T-cell (primary cell): Measurements from ENCODE around the gene CFAP57. TPM values are rescaled to one million over a fixed set of nuclear protein-coding genes. Genes with fewer than 3 reads are reported as not detected.

Experiments
- ATAC-seq, 4 experiments: fragments of 200-7000 bp in 3 of 4; fragments of 150-1000 bp in 1 of 4; cut with Tn5 transposase; replicated peaks in 1 of 4; 1 replicate in 3 of 4; 2 replicates in 1 of 4; pipeline ENCODE4 v1.10.0; 2021; ENCODE audit warnings: moderate library complexity in 3 of 4, mild to moderate bottlenecking in 2 of 4, moderate number of reproducible peaks in 1 of 4
- CTCF ChIA-PET, 2 donors: fragments of 300-600 bp; sonication (Branson Sonifier 250); formaldehyde crosslinking; loops; one replicate each; lab custom pipeline; 2022; ENCODE audit warnings: antibody characterized with exemption in 2 of 2; lab: Charles Lee
- POLR2A ChIA-PET, 2 donors: fragments of 300-600 bp; sonication (Branson Sonifier 250); formaldehyde crosslinking; loops; one replicate each; lab custom pipeline; 2022; ENCODE audit warnings: antibody characterized with exemption in 2 of 2; lab: Charles Lee
- DNase-seq, 35 experiments: peaks; one replicate each; pipeline versions ENCODE4 v3.0.0 to v3.0.0-alpha.2; 2013 to 2023
- H3K27ac ChIP-seq: one replicate; pipeline ENCODE4 v1.5.1; 2013; ENCODE audit warnings: low read length
- H3K27me3 ChIP-seq, 2 experiments: replicated peaks in 1 of 2; 1 replicate in 1 of 2; 2 replicates in 1 of 2; pipeline versions ENCODE4 v1.6.1 to v1.7.0; 2013; ENCODE audit warnings: low read length in 1 of 2, mixed read lengths in 1 of 2; ENCODE audit not compliant: control insufficient read depth in 2 of 2, insufficient read depth in 2 of 2; ENCODE audit errors: extremely low read depth in 1 of 2
- H3K36me3 ChIP-seq, 2 donors: 1 replicate in 1 of 2; 2 replicates in 1 of 2; pipeline versions ENCODE4 v1.6.1 to v1.7.0; 2013; ENCODE audit warnings: low read length in 1 of 2; ENCODE audit not compliant: control insufficient read depth in 2 of 2, insufficient read depth in 1 of 2; ENCODE audit errors: extremely low read depth in 1 of 2
- H3K4me1 ChIP-seq, 2 experiments: 1 replicate in 1 of 2; 2 replicates in 1 of 2; pipeline versions ENCODE4 v1.6.1 to v1.7.0; 2013; ENCODE audit warnings: low read length in 2 of 2, mixed read lengths in 1 of 2; ENCODE audit not compliant: insufficient read depth in 2 of 2, control insufficient read depth in 1 of 2; ENCODE audit errors: extremely low read depth in 1 of 2
- H3K4me3 ChIP-seq, 2 donors: 1 replicate in 1 of 2; 2 replicates in 1 of 2; pipeline versions ENCODE4 v1.5.1 to v1.7.0; 2013; ENCODE audit warnings: mild to moderate bottlenecking in 2 of 2, low read length in 1 of 2, moderate library complexity in 1 of 2; ENCODE audit not compliant: control insufficient read depth in 1 of 2; ENCODE audit errors: extremely low read depth in 1 of 2
- H3K9me3 ChIP-seq: 2 replicates; pipeline ENCODE4 v1.7.0; 2013
- H3K27ac Mint-ChIP-seq, 2 donors: one replicate each; pipeline ENCODE4 v1.8.0; 2020 to 2021; ENCODE audit warnings: mild to moderate bottlenecking in 2 of 2, mixed read lengths in 2 of 2
- H3K27me3 Mint-ChIP-seq, 2 donors: one replicate each; pipeline ENCODE4 v1.8.0; 2021 to 2022; ENCODE audit warnings: mixed read lengths in 2 of 2
- H3K36me3 Mint-ChIP-seq: one replicate; pipeline ENCODE4 v1.8.0; 2021; ENCODE audit warnings: mixed read lengths
- H3K4me1 Mint-ChIP-seq, 3 donors: one replicate each; pipeline ENCODE4 v1.8.0; 2020 to 2022; ENCODE audit warnings: mixed read lengths in 3 of 3, mild to moderate bottlenecking in 1 of 3
- H3K4me3 Mint-ChIP-seq, 3 donors: one replicate each; pipeline ENCODE4 v1.8.0; 2020 to 2022; ENCODE audit warnings: mild to moderate bottlenecking in 3 of 3, mixed read lengths in 3 of 3, moderate library complexity in 3 of 3
- H3K9me3 Mint-ChIP-seq, 3 donors: one replicate each; pipeline ENCODE4 v1.8.0; 2020 to 2022; ENCODE audit warnings: mixed read lengths in 3 of 3
- WGBS: methylation state at CpG from one replicate; pipeline ENCODE4 v1.1.5; 2013; ENCODE audit warnings: missing lambda C conversion rate; ENCODE audit not compliant: insufficient coverage; 5-methylcytosine and 5-hydroxymethylcytosine counted together
- total RNA-seq, 35 experiments: library from RNA in 6 of 35; stranded (reverse) in 6 of 35; fragments of 120-200 nt in 1 of 35; gene quantifications; one replicate each; pipeline versions ENCODE4 v1.2.1 to v1.2.4 and lab custom pipeline; 2013 to 2026

Gene CFAP57
- total RNA-seq, 5 donors from 2014 or later (not counting 1 experiment from before 2014, with no cell fraction given), result 0.07 TPM; not detected in 4

- no peak overlapping the region for H3K27ac Mint-ChIP-seq
- H3K27me3 Mint-ChIP-seq, result peaks cover 2 to 4% of the 10 kb centered on the region in 2 donors
- Histone ChIP-seq H3K9me3 (no peaks in the 10 kb centered on the region), H3K27me3 (peaks cover 0 to 5% of the 10 kb centered on the region in 2 experiments), H3K27ac (no peak overlapping the region), H3K36me3 (no peaks in the 10 kb centered on the region), H3K4me3 (no peak overlapping the region), H3K4me1 (no peaks in the 10 kb centered on the region)
- DNase-seq, result no peak
- ATAC-seq, result no peak
- 83% methylated on average over 2 of the region's 3 CpGs for WGBS
- no peaks in the 10 kb centered on the region for H3K9me3 Mint-ChIP-seq
- no peaks in the 10 kb centered on the region for H3K4me1 Mint-ChIP-seq
- H3K4me3 Mint-ChIP-seq, result no peak overlapping the region
- no peaks in the 10 kb centered on the region for H3K36me3 Mint-ChIP-seq
- CTCF ChIA-PET, result no interaction called here
- POLR2A ChIA-PET, result no interaction called here
Observed at GRCh38 chr1:43184388-43184787, 12.3 kb downstream of the CFAP57 start.

- Histone ChIP-seq H3K36me3 (no peaks in the 10 kb centered on the region), H3K27ac (no peak overlapping the region), H3K4me3 (no peak overlapping the region), H3K27me3 (peaks cover 0 to 5% of the 10 kb centered on the region in 2 experiments), H3K9me3 (no peaks in the 10 kb centered on the region), H3K4me1 (no peaks in the 10 kb centered on the region)
- ChIA-PET POLR2A (no interaction called here), CTCF (no interaction called here)
- DNase-seq, result no peak
- Mint-ChIP-seq H3K4me1 (no peaks in the 10 kb centered on the region), H3K36me3 (no peaks in the 10 kb centered on the region), H3K9me3 (no peaks in the 10 kb centered on the region), H3K27ac (no peak overlapping the region), H3K4me3 (no peak overlapping the region), H3K27me3 (peaks cover 2 to 4% of the 10 kb centered on the region in 2 donors)
- 96% methylated on average over 3 of the region's 3 CpGs for WGBS
- ATAC-seq, result no peak
Observed at GRCh38 chr1:43184995-43185394, 12.9 kb downstream of the CFAP57 start.

GRCh38 chr1:43188106-43188505 is 16.0 kb downstream of the CFAP57 start:
- DNase-seq (no peak), ATAC-seq (no peak)
- H3K4me3 Mint-ChIP-seq, result no peak overlapping the region
- Histone ChIP-seq H3K36me3 (no peaks in the 10 kb centered on the region), H3K9me3 (no peaks in the 10 kb centered on the region), H3K27ac (no peak overlapping the region), H3K4me3 (no peak overlapping the region), H3K27me3 (peaks cover 0 to 3% of the 10 kb centered on the region in 2 experiments), H3K4me1 (no peaks in the 10 kb centered on the region)
- peaks cover 0 to 5% (median 0%) of the 10 kb centered on the region in 3 donors for H3K9me3 Mint-ChIP-seq
- no CpG with 5 or more reads among the region's 1 CpG for WGBS
- H3K27ac Mint-ChIP-seq, result no peak overlapping the region
- no peaks in the 10 kb centered on the region for H3K36me3 Mint-ChIP-seq
- ChIA-PET POLR2A (no interaction called here), CTCF (no interaction called here)
- peaks cover 4 to 11% of the 10 kb centered on the region in 2 donors for H3K27me3 Mint-ChIP-seq
- H3K4me1 Mint-ChIP-seq, result no peaks in the 10 kb centered on the region

GRCh38 chr1:43194509-43194908 is 22.4 kb downstream of the CFAP57 start:
- H3K9me3 ChIP-seq, result peaks cover 2% of the 10 kb centered on the region
- no peak for ATAC-seq
- H3K27ac ChIP-seq, result no peak overlapping the region
- H3K9me3 Mint-ChIP-seq, result peaks cover 5 to 7% (median 6%) of the 10 kb centered on the region in 3 donors
- no peaks in the 10 kb centered on the region for H3K27me3 ChIP-seq
- no peak overlapping the region for H3K4me3 ChIP-seq
- POLR2A ChIA-PET, result no interaction called here
- CTCF ChIA-PET, result no interaction called here
- H3K36me3 ChIP-seq, result no peaks in the 10 kb centered on the region
- DNase-seq, result no peak
- H3K36me3 Mint-ChIP-seq, result no peaks in the 10 kb centered on the region
- no peaks in the 10 kb centered on the region for H3K4me1 Mint-ChIP-seq
- H3K27me3 Mint-ChIP-seq, result peaks cover 12 to 27% of the 10 kb centered on the region in 2 donors
- no peak overlapping the region for H3K27ac Mint-ChIP-seq
- no peak overlapping the region for H3K4me3 Mint-ChIP-seq
- H3K4me1 ChIP-seq, result no peaks in the 10 kb centered on the region

- CTCF ChIA-PET, result no interaction called here
Observed at GRCh38 chr1:43197343-43198127, 25.4 kb downstream of the CFAP57 start.

GRCh38 chr1:43199093-43199726 is 27.1 kb downstream of the CFAP57 start:
- Mint-ChIP-seq H3K27me3 (peaks cover 11 to 17% of the 10 kb centered on the region in 2 donors), H3K27ac (no peak overlapping the region), H3K4me1 (no peaks in the 10 kb centered on the region), H3K36me3 (peaks cover 4% of the 10 kb centered on the region), H3K9me3 (peaks cover 0 to 10% (median 10%) of the 10 kb centered on the region in 3 donors), H3K4me3 (no peak overlapping the region)
- POLR2A ChIA-PET, result no interaction called here
- Histone ChIP-seq H3K27ac (no peak overlapping the region), H3K4me3 (no peak overlapping the region), H3K9me3 (peaks cover 2% of the 10 kb centered on the region), H3K27me3 (no peaks in the 10 kb centered on the region), H3K4me1 (no peaks in the 10 kb centered on the region), H3K36me3 (no peaks in the 10 kb centered on the region)
- WGBS, result 33% methylated on average over 3 of the region's 8 CpGs
- ATAC-seq, result no peak
- CTCF ChIA-PET, result no interaction called here
- DNase-seq, result no peak

More at GRCh38 chr1:43197343-43198127, 25.4 kb downstream of the CFAP57 start:
- H3K27me3 ChIP-seq, result no peaks in the 10 kb centered on the region
- WGBS, result 86% methylated on average over 1 of the region's 7 CpGs
- H3K27ac Mint-ChIP-seq, result no peak overlapping the region
- H3K4me3 Mint-ChIP-seq, result no peak overlapping the region
- H3K27me3 Mint-ChIP-seq, result peaks cover 12 to 18% of the 10 kb centered on the region in 2 donors
- peaks cover 2% of the 10 kb centered on the region for H3K9me3 ChIP-seq
- ATAC-seq, result no peak
- no peaks in the 10 kb centered on the region for H3K36me3 Mint-ChIP-seq
- no peak overlapping the region for H3K27ac ChIP-seq
- no peaks in the 10 kb centered on the region for H3K36me3 ChIP-seq
- no peak overlapping the region for H3K4me3 ChIP-seq
- no peaks in the 10 kb centered on the region for H3K4me1 Mint-ChIP-seq
- H3K4me1 ChIP-seq, result no peaks in the 10 kb centered on the region
- H3K9me3 Mint-ChIP-seq, result peaks cover 0 to 7% (median 6%) of the 10 kb centered on the region in 3 donors
- POLR2A ChIA-PET, result no interaction called here
- DNase-seq, result no peak
